ENCODE data around the gene AMN. TPM values are rescaled to one million over a fixed set of nuclear protein-coding genes. Genes with fewer than 3 reads are reported as not detected.

Gene AMN
- total and polyA plus RNA-seq, 9 of the 15 experiments (the other 6 are each of a cell fraction or from before 2014, with no cell fraction given) = 0.04 to 0.14 TPM; not detected in 7

DNA sequence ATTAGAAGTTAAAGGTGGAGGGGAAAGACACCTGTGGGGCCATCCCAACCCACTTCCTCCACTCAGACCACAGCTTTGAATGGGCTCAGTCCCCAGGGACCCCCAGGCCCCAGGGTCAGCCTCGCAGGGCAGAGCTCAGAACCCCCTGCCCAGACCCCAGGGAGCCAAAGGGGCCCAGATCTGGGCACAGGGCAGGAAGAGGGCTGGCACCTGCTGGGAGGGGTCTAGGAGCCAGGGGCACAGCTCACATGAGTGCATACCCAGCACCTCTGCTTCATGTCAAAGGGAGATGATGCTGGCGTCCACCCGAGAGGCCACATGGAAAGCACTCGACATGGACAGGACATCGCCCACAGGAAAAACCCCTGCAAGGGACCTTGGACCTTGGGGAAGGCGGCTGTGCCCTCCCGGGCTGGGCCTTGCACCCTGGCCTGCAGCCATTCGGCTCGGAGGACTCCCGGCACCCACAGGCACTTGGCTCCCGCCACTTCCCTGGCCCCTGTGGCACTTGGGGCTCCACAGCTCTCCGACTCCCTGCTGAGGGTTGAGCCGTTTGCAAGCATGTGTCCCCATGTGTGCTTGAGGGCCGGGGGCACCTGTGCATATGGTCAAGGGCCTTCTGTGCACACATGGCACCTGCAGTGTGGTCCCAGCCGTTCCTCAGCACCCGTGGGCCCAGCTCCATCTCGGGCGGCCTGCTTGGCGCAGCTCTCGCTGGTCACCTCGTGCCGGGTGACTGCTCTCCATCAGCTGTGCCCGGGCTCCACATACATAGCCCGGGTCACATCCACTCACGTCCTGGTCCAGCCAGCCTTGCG, 7.8 kb upstream of the AMN start:
- no peak for FAIRE-seq
- Histone ChIP-seq H3K9me1 (ENCODE audit: control insufficient read depth, insufficient read depth, low read length) (no peaks in the 10 kb centered on the region), H3K36me3 (ENCODE audit: control insufficient read depth, insufficient read depth, low read length) (no peaks in the 10 kb centered on the region), H3K27ac (ENCODE audit: extremely low read depth, low read depth, low read length) (no peak overlapping the region), H4K20me1 (replicated peaks; ENCODE audit: control insufficient read depth, insufficient read depth, low read length) (no peaks in the 10 kb centered on the region; the same call in 1 of the 2 replicates), H2AFZ (ENCODE audit: low read depth, low read length) (no peak overlapping the region), H3K79me2 (ENCODE audit: control insufficient read depth, insufficient read depth, low read length) (no peaks in the 10 kb centered on the region), H3K9me3 (replicated peaks; ENCODE audit: control insufficient read depth, insufficient read depth, low read depth, low read length) (no peaks in the 10 kb centered on the region), H3K4me1 (replicated peaks in 1 of 2; ENCODE audit: control insufficient read depth in 2 of 2, insufficient read depth in 2 of 2, low read length in 2 of 2) (peaks cover 0 to 19% of the 10 kb centered on the region in 2 experiments; a peak in 1 of 5 replicates), H3K9ac (ENCODE audit: insufficient read depth in 1 of 2, low read depth in 2 of 2, low read length in 2 of 2) (no peak overlapping the region; a peak in 1 of 4 replicates), H3K4me2 (ENCODE audit: insufficient read depth, low read length) (no peak overlapping the region), H3K27me3 (ENCODE audit: control insufficient read depth in 2 of 2, insufficient read depth in 2 of 2, low read length in 2 of 2) (no peaks in the 10 kb centered on the region), H3K4me3 (no peak overlapping the region)
- ATAC-seq = no peak
- in situ Hi-C loops (cut with MboI) (loop anchor here (10.0 to 25.0 kb wide), 2 partner anchors 402 to 480 kb away; partner anchors contain the start of gene ANKRD9), intact Hi-C loops (cut with micrococcal nuclease) (loop anchor here (5.0 kb wide), 2 partner anchors 222 to 477 kb away; no protein-coding TSS in a partner anchor)
- WGBS (ENCODE audit: insufficient coverage, low coverage, missing lambda C conversion rate) = 74% methylated on average over 24 of the region's 26 CpGs
- POLR2A ChIA-PET = interaction anchor here (0.6 to 1.0 kb wide), 3 partner anchors 10 to 869 kb away, joined by 3 read pairs; no protein-coding TSS in a partner anchor
- no peak for DNase-seq (ENCODE audit: extremely low read depth in 1 of 4, low spot score in 3 of 4)
- BruUV-seq (replicated peaks) = no TSS peak
- TF ChIP-seq PML (IDR thresholded peaks at IDR 0.05; ENCODE audit: low read length) (no peak), POLR2G (IDR thresholded peaks at IDR 0.05; ENCODE audit: low read depth, low read length) (peak; percentile 41; the same call in 1 of the 2 replicates)
- CTCF ChIA-PET (ENCODE audit: low intra/inter-chr PET ratio) = no interaction called here
